ENCODE measurements around the gene SLC22A23. TPM values are rescaled to one million over a fixed set of nuclear protein-coding genes. Genes with fewer than 3 reads are reported as not detected.

Gene SLC22A23
- total RNA-seq, 4 donors from 2014 or later: 7.1 to 9.6 (median 8.2) TPM

GRCh38 chr6:3444276-3445088 lies 12.4 kb downstream of the SLC22A23 start:
- 83 to 89% methylated on average over 18 of the region's 18 CpGs for WGBS, 2 donors
- DNase-seq (ENCODE audit: low spot score in 2 of 2): no peak
- Histone ChIP-seq H3K36me3 (no peaks in the 10 kb centered on the region), H3K4me3 (no peak overlapping the region), H3K27ac (no peak overlapping the region), H3K9me3 (no peaks in the 10 kb centered on the region), H3K4me1 (no peaks in the 10 kb centered on the region), H3K27me3 (no peaks in the 10 kb centered on the region)
- TF ChIP-seq EP300 (IDR thresholded peaks at IDR 0.05) (no peak), POLR2A (IDR thresholded peaks at IDR 0.05) (no peak), CTCF (IDR thresholded peaks at IDR 0.05) (no peak)

GRCh38 chr6:3443221-3443515 lies 13.7 kb downstream of the SLC22A23 start:
- no peak overlapping the region for H3K4me3 ChIP-seq
- H3K27me3 ChIP-seq: no peaks in the 10 kb centered on the region
- no peaks in the 10 kb centered on the region for H3K4me1 ChIP-seq
- no peaks in the 10 kb centered on the region for H3K36me3 ChIP-seq
- no peak for TF ChIP-seq POLR2A (IDR thresholded peaks at IDR 0.05)
- TF ChIP-seq EP300 (IDR thresholded peaks at IDR 0.05): no peak
- TF ChIP-seq CTCF (IDR thresholded peaks at IDR 0.05): no peak
- no peaks in the 10 kb centered on the region for H3K9me3 ChIP-seq
- DNase-seq (ENCODE audit: low spot score in 2 of 2): no peak
- 58 to 61% methylated on average over 3 of the region's 3 CpGs for WGBS, 2 donors
- H3K27ac ChIP-seq: no peak overlapping the region

GRCh38 chr6:3442431-3443220 lies 14.2 kb downstream of the SLC22A23 start:
- no peaks in the 10 kb centered on the region for H3K27me3 ChIP-seq
- TF ChIP-seq POLR2A (IDR thresholded peaks at IDR 0.05): no peak
- no peaks in the 10 kb centered on the region for H3K4me1 ChIP-seq
- H3K27ac ChIP-seq: no peak overlapping the region
- no peaks in the 10 kb centered on the region for H3K36me3 ChIP-seq
- H3K4me3 ChIP-seq: no peak overlapping the region
- DNase-seq (ENCODE audit: low spot score in 2 of 2): no peak
- WGBS, 2 donors: 87 to 90% methylated on average over 8 of the region's 8 CpGs
- no peaks in the 10 kb centered on the region for H3K9me3 ChIP-seq

- WGBS, 2 donors: 95 to 98% methylated on average over 5 of the region's 5 CpGs
These were observed 15.9 kb downstream of the SLC22A23 start for GRCh38 chr6:3440911-3441310.

GRCh38 chr6:3439961-3440360 lies 16.9 kb downstream of the SLC22A23 start:
- no peak overlapping the region for H3K4me3 ChIP-seq
- no peaks in the 10 kb centered on the region for H3K36me3 ChIP-seq
- H3K9me3 ChIP-seq: no peaks in the 10 kb centered on the region
- H3K4me1 ChIP-seq: no peaks in the 10 kb centered on the region
- H3K27me3 ChIP-seq: no peaks in the 10 kb centered on the region
- H3K27ac ChIP-seq: no peak overlapping the region
- DNase-seq (ENCODE audit: low spot score in 2 of 2): no peak
- no peak for TF ChIP-seq POLR2A (IDR thresholded peaks at IDR 0.05)
- TF ChIP-seq EP300 (IDR thresholded peaks at IDR 0.05): no peak
- WGBS, 2 donors: 68 to 78% methylated on average over 4 of the region's 4 CpGs

More at GRCh38 chr6:3440911-3441310, 15.9 kb downstream of the SLC22A23 start:
- Histone ChIP-seq H3K36me3 (no peaks in the 10 kb centered on the region), H3K4me1 (no peaks in the 10 kb centered on the region), H3K4me3 (no peak overlapping the region), H3K9me3 (no peaks in the 10 kb centered on the region), H3K27me3 (no peaks in the 10 kb centered on the region), H3K27ac (no peak overlapping the region)
- no peak for DNase-seq (ENCODE audit: low spot score in 2 of 2)
- TF ChIP-seq EP300 (IDR thresholded peaks at IDR 0.05) (no peak), CTCF (IDR thresholded peaks at IDR 0.05) (no peak), POLR2A (IDR thresholded peaks at IDR 0.05) (no peak)
